ENCODE measurements around the gene AK5.
"Not testable (repeated sequence)": the region's sequence is repeated elsewhere in the genome, so short reads cannot be mapped to it uniquely, and the experiment has no call there.

AK5 gene

DNA sequence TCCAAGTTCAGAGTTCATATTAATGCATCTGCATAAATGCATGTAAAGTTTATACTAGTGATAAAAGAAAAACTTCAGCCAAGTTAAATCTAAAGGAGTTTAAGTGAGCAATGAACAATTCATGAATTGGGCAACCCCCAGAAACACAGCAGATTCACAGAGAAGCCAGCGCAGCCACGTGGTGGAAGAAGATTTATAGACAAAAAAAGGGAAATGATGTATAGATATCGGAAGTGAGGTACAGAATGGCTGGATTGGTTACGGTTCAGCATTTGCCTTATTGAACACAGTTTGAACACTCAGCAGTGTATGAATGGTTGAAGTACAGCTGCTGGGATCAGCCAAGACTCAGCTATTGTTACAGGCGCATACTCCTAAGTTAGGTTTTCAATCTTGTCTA, 5.7 kb downstream of the AK5 start:
- Histone ChIP-seq H3K4me1 (ENCODE audit: control insufficient read depth, insufficient read depth, low read length) (peaks cover 5% of the 10 kb centered on the region), H3K27me3 (ENCODE audit: control insufficient read depth in 1 of 2, insufficient read depth in 2 of 2, low read length in 2 of 2) (peaks cover 4 to 8% of the 10 kb centered on the region in 2 donors), H3K4me3 (ENCODE audit: low read length in 2 of 2) (no peak overlapping the region), H3K36me3 (ENCODE audit: control insufficient read depth in 2 of 2, insufficient read depth in 2 of 2, low read length in 2 of 2) (no peaks in the 10 kb centered on the region), H3K27ac (ENCODE audit: low read length) (no peak overlapping the region), H3K9ac (ENCODE audit: low read length in 2 of 2) (no peak overlapping the region), H3K9me3 (ENCODE audit: control insufficient read depth in 2 of 2, low read length in 2 of 2) (no peaks in the 10 kb centered on the region)

DNA sequence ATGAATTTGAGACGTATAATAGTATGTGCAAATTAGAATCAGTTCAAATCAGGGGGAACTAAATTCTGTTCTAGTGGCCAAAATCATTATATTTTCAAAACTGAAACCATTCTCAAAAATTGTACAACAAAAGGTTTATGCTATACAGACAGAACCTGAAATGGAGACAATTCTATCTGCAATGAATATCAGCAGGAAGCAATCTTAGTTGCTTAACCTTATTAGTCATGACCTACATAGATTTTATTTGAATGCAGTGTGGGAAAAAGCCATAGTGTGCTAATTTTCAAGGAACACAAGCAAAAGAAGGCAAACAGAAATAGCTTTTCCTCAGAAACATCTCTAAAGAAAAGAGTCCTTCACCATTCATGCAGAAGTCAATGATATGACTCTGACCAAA, 6.5 kb downstream of the AK5 start:
- peaks cover 0 to 3% of the 10 kb centered on the region in 2 donors for H3K27me3 ChIP-seq (ENCODE audit: control insufficient read depth in 1 of 2, insufficient read depth in 2 of 2, low read length in 2 of 2)
- no peak overlapping the region for H3K9ac ChIP-seq (ENCODE audit: low read length in 2 of 2)
- H3K36me3 ChIP-seq (ENCODE audit: control insufficient read depth in 2 of 2, insufficient read depth in 2 of 2, low read length in 2 of 2): no peaks in the 10 kb centered on the region
- H3K4me1 ChIP-seq (ENCODE audit: control insufficient read depth, insufficient read depth, low read length): no peaks in the 10 kb centered on the region
- H3K27ac ChIP-seq (ENCODE audit: low read length): no peak overlapping the region
- no peaks in the 10 kb centered on the region for H3K9me3 ChIP-seq (ENCODE audit: control insufficient read depth in 2 of 2, low read length in 2 of 2)
- H3K4me3 ChIP-seq (ENCODE audit: low read length in 2 of 2): no peak overlapping the region

DNA sequence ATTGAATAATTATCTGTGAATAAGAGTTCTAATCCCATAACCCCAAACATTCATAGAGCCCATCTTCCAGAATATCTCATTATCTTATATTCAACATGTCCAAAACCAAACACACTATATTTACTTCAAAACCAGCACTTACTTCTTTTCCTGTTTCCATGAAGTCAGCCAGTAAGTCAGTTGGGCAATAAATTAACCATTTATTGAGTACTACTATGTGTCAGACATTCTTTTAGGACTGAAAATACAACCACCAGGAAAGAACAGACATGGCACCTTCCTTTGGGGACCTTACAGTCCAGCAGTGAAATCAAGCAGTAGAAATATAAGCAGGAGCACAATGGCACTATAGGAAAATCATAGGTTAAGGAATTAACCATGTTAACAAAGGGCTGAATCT, 8.8 kb downstream of the AK5 start:
- Histone ChIP-seq H3K4me1 (ENCODE audit: control insufficient read depth, insufficient read depth, low read length) (no peaks in the 10 kb centered on the region), H3K27me3 (ENCODE audit: control insufficient read depth in 1 of 2, insufficient read depth in 2 of 2, low read length in 2 of 2) (no peaks in the 10 kb centered on the region), H3K27ac (ENCODE audit: low read length) (no peak overlapping the region), H3K4me3 (ENCODE audit: low read length in 2 of 2) (no peak overlapping the region), H3K9me3 (ENCODE audit: control insufficient read depth in 2 of 2, low read length in 2 of 2) (no peaks in the 10 kb centered on the region), H3K36me3 (ENCODE audit: control insufficient read depth in 2 of 2, insufficient read depth in 2 of 2, low read length in 2 of 2) (no peaks in the 10 kb centered on the region), H3K9ac (ENCODE audit: low read length in 2 of 2) (no peak overlapping the region)

DNA sequence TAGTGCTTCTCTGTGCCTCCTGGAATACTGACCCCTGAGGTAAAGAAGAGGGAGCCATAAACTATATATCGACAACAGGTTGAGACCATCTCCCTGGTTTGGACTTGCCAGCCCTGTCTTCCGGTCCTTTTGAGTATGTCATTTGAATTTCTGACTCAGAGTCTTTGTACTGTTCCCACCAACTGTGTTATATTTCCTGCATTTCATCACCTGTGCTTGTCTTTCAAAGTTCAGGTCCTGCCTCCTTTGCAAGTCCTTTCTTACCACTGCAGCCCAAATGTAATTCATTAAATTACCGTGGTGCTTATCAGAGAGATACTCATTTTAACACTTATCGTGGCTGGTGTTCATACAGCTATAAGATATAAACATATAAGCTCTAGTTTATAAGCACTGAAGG, 10.7 kb downstream of the AK5 start:
- Histone ChIP-seq H3K4me3 (ENCODE audit: low read length in 2 of 2) (no peak overlapping the region), H3K9ac (ENCODE audit: low read length in 2 of 2) (no peak overlapping the region), H3K27ac (ENCODE audit: low read length) (no peak overlapping the region), H3K27me3 (ENCODE audit: control insufficient read depth in 1 of 2, insufficient read depth in 2 of 2, low read length in 2 of 2) (no peaks in the 10 kb centered on the region), H3K36me3 (ENCODE audit: control insufficient read depth in 2 of 2, insufficient read depth in 2 of 2, low read length in 2 of 2) (no peaks in the 10 kb centered on the region), H3K9me3 (ENCODE audit: control insufficient read depth in 2 of 2, low read length in 2 of 2) (no peaks in the 10 kb centered on the region), H3K4me1 (ENCODE audit: control insufficient read depth, insufficient read depth, low read length) (no peaks in the 10 kb centered on the region)

DNA sequence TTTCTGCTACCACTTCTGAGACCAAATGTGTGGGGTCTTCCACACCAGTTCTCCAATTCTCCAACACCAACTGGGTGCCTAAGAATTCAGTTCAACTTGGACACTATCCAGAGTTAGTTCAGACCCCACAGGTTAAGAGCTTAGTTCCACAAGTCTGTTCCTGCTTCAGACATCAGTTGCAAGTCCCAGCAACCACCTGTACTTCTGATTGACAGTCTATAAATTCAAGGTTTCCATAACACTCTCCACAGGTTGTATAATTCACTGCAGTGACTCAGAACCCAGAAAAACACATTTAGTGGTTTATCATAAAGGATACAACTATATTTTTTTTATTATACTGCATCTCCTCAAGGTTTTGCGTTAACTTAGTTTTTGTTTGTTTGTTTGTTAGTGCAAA, 18.7 kb downstream of the AK5 start:
- H3K27ac ChIP-seq (ENCODE audit: low read length): no peak overlapping the region
- H3K4me3 ChIP-seq (ENCODE audit: low read length in 2 of 2): no peak overlapping the region
- H3K36me3 ChIP-seq (ENCODE audit: control insufficient read depth in 2 of 2, insufficient read depth in 2 of 2, low read length in 2 of 2): no peaks in the 10 kb centered on the region
- no peaks in the 10 kb centered on the region for H3K9me3 ChIP-seq (ENCODE audit: control insufficient read depth in 2 of 2, low read length in 2 of 2)
- no peaks in the 10 kb centered on the region for H3K4me1 ChIP-seq (ENCODE audit: control insufficient read depth, insufficient read depth, low read length)
- H3K27me3 ChIP-seq (ENCODE audit: control insufficient read depth in 1 of 2, insufficient read depth in 2 of 2, low read length in 2 of 2): no peaks in the 10 kb centered on the region
- no peak overlapping the region for H3K9ac ChIP-seq (ENCODE audit: low read length in 2 of 2)

DNA sequence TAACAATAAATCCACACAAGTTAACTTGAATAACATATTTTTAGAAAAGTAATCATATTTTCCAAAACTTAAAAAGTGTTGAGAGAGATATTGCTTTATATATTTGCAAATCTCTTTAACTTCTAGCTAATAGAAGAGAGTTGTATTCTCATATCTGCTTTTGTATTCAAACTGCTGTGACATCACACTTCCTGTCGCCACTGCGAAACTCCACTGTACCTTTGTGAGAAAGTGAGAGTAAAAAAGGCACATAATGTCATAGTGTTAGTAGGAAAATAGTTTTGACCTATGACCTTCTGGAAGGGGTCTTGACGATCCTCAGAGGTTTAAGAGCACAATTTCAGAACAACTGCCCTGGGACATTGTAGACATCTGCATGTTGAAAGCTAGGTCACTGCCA, 21.6 kb downstream of the AK5 start:
- no peak overlapping the region for H3K27ac ChIP-seq (ENCODE audit: low read length)
- H3K4me3 ChIP-seq (ENCODE audit: low read length in 2 of 2): no peak overlapping the region
- no peak overlapping the region for H3K9ac ChIP-seq (ENCODE audit: low read length in 2 of 2)
- H3K27me3 ChIP-seq (ENCODE audit: control insufficient read depth in 1 of 2, insufficient read depth in 2 of 2, low read length in 2 of 2): no peaks in the 10 kb centered on the region
- H3K4me1 ChIP-seq (ENCODE audit: control insufficient read depth, insufficient read depth, low read length): no peaks in the 10 kb centered on the region
- H3K9me3 ChIP-seq (ENCODE audit: control insufficient read depth in 2 of 2, low read length in 2 of 2): no peaks in the 10 kb centered on the region
- H3K36me3 ChIP-seq (ENCODE audit: control insufficient read depth in 2 of 2, insufficient read depth in 2 of 2, low read length in 2 of 2): no peaks in the 10 kb centered on the region

DNA sequence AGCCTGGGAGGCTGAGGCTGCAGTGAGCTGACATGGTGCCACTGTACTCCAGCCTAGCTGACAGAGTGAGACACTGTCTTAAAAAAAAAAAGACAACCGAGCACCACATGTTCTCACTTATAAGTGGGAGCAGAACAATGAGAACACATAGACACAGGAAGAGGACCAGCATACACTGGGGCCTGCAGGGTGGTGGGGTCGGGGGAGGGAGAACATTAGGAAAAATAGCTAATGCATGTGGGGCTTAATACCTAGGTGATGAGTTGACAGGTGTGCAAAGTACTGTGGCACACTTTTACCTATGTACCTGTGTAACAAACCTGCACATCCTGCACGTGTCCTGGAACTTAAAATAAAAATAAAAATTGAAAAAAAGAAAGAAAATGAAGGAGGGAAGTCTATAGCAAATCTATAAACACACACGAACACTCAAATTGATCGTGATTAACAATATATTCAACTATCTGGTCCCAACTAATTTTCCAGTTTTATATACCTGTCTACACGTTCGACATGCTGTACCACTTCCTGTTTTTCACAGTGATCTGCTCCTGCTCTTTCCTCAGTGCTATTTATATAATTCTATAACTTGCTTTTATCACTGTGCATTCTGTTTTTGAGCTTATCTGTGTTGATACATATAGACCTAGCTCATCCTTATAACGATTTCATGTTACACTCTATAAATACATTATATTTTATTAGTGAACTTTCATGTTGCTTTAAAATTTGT, 27.2 kb downstream of the AK5 start:
- Histone ChIP-seq H3K36me3 (ENCODE audit: control insufficient read depth in 2 of 2, insufficient read depth in 2 of 2, low read length in 2 of 2) (no peaks in the 10 kb centered on the region), H3K27me3 (ENCODE audit: control insufficient read depth in 1 of 2, insufficient read depth in 2 of 2, low read length in 2 of 2) (no peaks in the 10 kb centered on the region), H3K27ac (ENCODE audit: low read length) (no peak overlapping the region), H3K4me1 (ENCODE audit: control insufficient read depth, insufficient read depth, low read length) (no peaks in the 10 kb centered on the region), H3K4me3 (ENCODE audit: low read length in 2 of 2) (no peak overlapping the region), H3K9ac (ENCODE audit: low read length in 2 of 2) (no peak overlapping the region), H3K9me3 (ENCODE audit: control insufficient read depth in 2 of 2, low read length in 2 of 2) (no peaks in the 10 kb centered on the region)

DNA sequence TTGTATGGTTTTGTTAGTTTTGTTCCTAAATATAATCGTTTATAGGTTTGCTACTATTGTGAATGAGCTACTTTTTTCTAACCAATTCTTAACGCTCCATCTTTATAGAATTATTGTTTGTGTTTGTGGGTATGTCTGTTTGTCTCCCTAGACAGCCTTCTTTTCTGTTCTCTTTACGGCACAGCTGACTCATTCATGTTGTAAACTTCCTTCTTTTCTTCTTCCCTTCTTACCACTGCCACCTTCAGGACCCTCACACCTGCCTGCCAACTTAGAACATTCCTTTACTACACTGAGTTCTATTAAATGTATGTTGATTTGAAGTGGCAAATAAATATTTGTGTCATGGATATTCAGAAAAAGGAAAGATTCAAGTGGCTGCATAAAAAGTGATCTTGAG, 29.1 kb downstream of the AK5 start:
- Histone ChIP-seq H3K4me3 (ENCODE audit: low read length in 2 of 2) (no peak overlapping the region), H3K27me3 (ENCODE audit: control insufficient read depth in 1 of 2, insufficient read depth in 2 of 2, low read length in 2 of 2) (no peaks in the 10 kb centered on the region), H3K9me3 (ENCODE audit: control insufficient read depth in 2 of 2, low read length in 2 of 2) (no peaks in the 10 kb centered on the region), H3K36me3 (ENCODE audit: control insufficient read depth in 2 of 2, insufficient read depth in 2 of 2, low read length in 2 of 2) (no peaks in the 10 kb centered on the region), H3K4me1 (ENCODE audit: control insufficient read depth, insufficient read depth, low read length) (no peaks in the 10 kb centered on the region), H3K9ac (ENCODE audit: low read length in 2 of 2) (no peak overlapping the region), H3K27ac (ENCODE audit: low read length) (no peak overlapping the region)

DNA sequence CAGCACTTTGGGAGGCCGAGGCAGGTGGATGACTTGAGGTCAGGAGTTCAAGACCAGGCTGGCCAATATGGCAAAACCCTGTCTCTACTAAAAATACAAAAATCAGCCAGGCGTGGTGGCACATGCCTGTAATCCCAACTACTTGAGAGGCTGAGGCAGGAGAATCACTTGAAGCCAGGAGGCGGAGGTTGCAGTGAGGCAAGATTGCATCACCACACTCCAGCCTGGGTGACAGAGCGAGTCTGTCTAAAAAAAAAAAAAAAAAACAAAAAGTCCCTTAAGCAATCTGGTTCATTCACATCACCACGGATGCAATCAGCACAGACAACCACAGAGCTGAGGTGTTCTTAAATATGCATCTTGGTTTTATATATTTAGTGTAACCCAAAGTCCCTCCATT, 30.5 kb downstream of the AK5 start:
- not testable (repeated sequence) for H3K9me3 ChIP-seq (ENCODE audit: control insufficient read depth in 2 of 2, low read length in 2 of 2); H3K4me3 ChIP-seq (ENCODE audit: low read length in 2 of 2); H3K36me3 ChIP-seq (ENCODE audit: control insufficient read depth in 2 of 2, insufficient read depth in 2 of 2, low read length in 2 of 2); H3K27me3 ChIP-seq (ENCODE audit: control insufficient read depth in 1 of 2, insufficient read depth in 2 of 2, low read length in 2 of 2); H3K27ac ChIP-seq (ENCODE audit: low read length); H3K4me1 ChIP-seq (ENCODE audit: control insufficient read depth, insufficient read depth, low read length); H3K9ac ChIP-seq (ENCODE audit: low read length in 2 of 2)

DNA sequence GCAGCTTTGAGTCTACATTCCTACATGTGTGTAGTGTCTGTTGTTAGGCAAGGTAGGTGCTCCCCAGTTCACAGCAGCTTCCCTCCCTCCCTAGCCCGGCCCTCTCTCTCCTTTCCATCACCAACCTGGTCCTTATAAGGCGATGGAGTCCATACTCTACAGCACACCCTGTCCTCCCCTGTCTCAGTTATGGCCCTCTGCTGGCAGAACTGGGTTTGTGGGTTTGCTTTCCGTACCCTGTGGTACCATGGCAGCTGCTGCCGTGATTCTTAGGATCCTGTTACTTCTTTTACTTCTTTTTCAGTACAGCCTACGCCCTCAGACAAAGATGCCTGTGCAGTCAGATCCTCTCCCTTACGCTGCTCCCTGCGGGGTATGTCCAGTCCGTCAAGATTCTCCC, 31.7 kb downstream of the AK5 start:
- H3K4me1 ChIP-seq (ENCODE audit: control insufficient read depth, insufficient read depth, low read length): no peaks in the 10 kb centered on the region
- H3K4me3 ChIP-seq (ENCODE audit: low read length in 2 of 2): no peak overlapping the region
- H3K9ac ChIP-seq (ENCODE audit: low read length in 2 of 2): no peak overlapping the region
- H3K27ac ChIP-seq (ENCODE audit: low read length): no peak overlapping the region
- no peaks in the 10 kb centered on the region for H3K9me3 ChIP-seq (ENCODE audit: control insufficient read depth in 2 of 2, low read length in 2 of 2)
- no peaks in the 10 kb centered on the region for H3K27me3 ChIP-seq (ENCODE audit: control insufficient read depth in 1 of 2, insufficient read depth in 2 of 2, low read length in 2 of 2)
- no peaks in the 10 kb centered on the region for H3K36me3 ChIP-seq (ENCODE audit: control insufficient read depth in 2 of 2, insufficient read depth in 2 of 2, low read length in 2 of 2)

DNA sequence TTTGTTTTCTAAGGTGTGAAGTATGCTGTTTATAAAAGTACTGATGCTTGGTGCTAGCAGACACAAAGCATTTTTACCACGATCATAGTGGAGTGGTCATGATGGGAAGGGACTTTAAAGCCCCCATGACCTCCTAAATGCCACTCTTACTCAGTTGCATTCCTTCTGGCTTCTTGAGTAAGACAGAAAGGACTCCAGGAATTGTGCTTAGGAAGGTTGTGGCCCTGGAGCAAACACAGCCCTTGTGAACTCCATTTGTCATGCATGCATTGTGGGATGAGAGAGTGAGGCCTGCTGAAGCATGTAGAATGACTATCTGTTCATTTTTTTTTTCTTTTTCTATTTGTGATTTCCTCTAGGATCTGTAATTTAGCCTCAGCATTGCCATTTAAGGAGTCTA, 34.2 kb downstream of the AK5 start:
- Histone ChIP-seq H3K9ac (ENCODE audit: low read length in 2 of 2) (no peak overlapping the region), H3K27me3 (ENCODE audit: control insufficient read depth in 1 of 2, insufficient read depth in 2 of 2, low read length in 2 of 2) (no peaks in the 10 kb centered on the region), H3K4me1 (ENCODE audit: control insufficient read depth, insufficient read depth, low read length) (no peaks in the 10 kb centered on the region), H3K9me3 (ENCODE audit: control insufficient read depth in 2 of 2, low read length in 2 of 2) (no peaks in the 10 kb centered on the region), H3K27ac (ENCODE audit: low read length) (no peak overlapping the region), H3K36me3 (ENCODE audit: control insufficient read depth in 2 of 2, insufficient read depth in 2 of 2, low read length in 2 of 2) (no peaks in the 10 kb centered on the region), H3K4me3 (ENCODE audit: low read length in 2 of 2) (no peak overlapping the region)
